Activated CD8-positive, alpha-beta T cell treated with anti-CD3 and anti-CD28 coated beads for 36 hours (primary cell): ENCODE data around the gene C10orf90. TPM values are rescaled to one million over a fixed set of nuclear protein-coding genes. Genes with fewer than 3 reads are reported as not detected.

ENCODE experiments used
- ATAC-seq: fragments of 200-7000 bp; cut with Tn5 transposase; one replicate; pipeline ENCODE4 v1.10.0; 2021; ENCODE audit warnings: mild to moderate bottlenecking, moderate library complexity
- CTCF ChIA-PET: fragments of 350-600 bp; sonication (Branson Sonifier 250); formaldehyde crosslinking; loops from one replicate; lab custom pipeline; 2021; ENCODE audit warnings: antibody characterized with exemption; lab: Charles Lee
- POLR2A ChIA-PET: fragments of 350-600 bp; sonication (Branson Sonifier 250); formaldehyde crosslinking; loops from one replicate; lab custom pipeline; 2021; ENCODE audit warnings: antibody characterized with exemption; lab: Charles Lee
- DNase-seq: peaks from one replicate; pipeline ENCODE4 v3.0.0-alpha.2; 2020
- H3K27ac Mint-ChIP-seq: one replicate; pipeline ENCODE4 v1.8.0; 2021; ENCODE audit warnings: mild to moderate bottlenecking, mixed read lengths
- H3K27me3 Mint-ChIP-seq: one replicate; pipeline ENCODE4 v1.8.0; 2021; ENCODE audit warnings: mixed read lengths
- H3K36me3 Mint-ChIP-seq: one replicate; pipeline ENCODE4 v1.8.0; 2021; ENCODE audit warnings: low read depth, mixed read lengths
- H3K4me1 Mint-ChIP-seq: one replicate; pipeline ENCODE4 v1.8.0; 2021; ENCODE audit warnings: low read depth, mixed read lengths
- H3K4me3 Mint-ChIP-seq: one replicate; pipeline ENCODE4 v1.8.0; 2021; ENCODE audit warnings: mild to moderate bottlenecking, moderate library complexity, mixed read lengths
- H3K9me3 Mint-ChIP-seq: one replicate; pipeline ENCODE4 v1.8.0; 2021; ENCODE audit warnings: mixed read lengths
- CTCF ChIP-seq: fragments of 200-600 bp; IDR thresholded peaks from one replicate; pipeline ENCODE4 v1.8.0; 2022; ENCODE audit warnings: antibody characterized with exemption, mild to moderate bottlenecking
- intact Hi-C: fragments of 100-400 bp; cut with micrococcal nuclease; formaldehyde crosslinking; loops from one replicate; pipeline ENCODE4 v1.10.0; 2022
- total RNA-seq, 2 experiments: library from RNA; stranded (reverse); gene quantifications; one replicate each; pipeline ENCODE4 v1.2.3, GENCODE V29; 2021

Gene C10orf90
- total RNA-seq, 2 experiments from 2014 or later, result not detected

DNA sequence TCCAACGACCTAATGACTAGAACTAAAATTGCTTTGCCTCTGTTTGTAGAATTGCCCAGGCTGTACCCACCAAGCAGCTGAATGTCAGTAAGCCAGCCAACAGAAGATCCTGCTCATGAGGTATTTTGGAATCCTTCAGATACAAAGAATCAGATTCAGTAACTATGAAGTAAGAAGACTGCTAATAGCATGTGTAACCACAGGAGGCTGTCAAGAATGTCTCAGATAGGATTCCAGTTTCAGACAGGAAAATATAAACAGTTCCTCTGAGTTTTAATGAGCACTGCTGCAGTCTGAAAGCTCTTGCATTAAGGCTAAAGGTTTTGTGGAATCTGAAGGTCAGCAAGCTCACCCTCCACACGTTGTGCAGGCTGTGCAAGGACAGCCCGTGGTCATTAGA is 169.6 kb downstream of the C10orf90 start:
- no peak for ATAC-seq
- ChIA-PET CTCF (no interaction called here), POLR2A (no interaction called here)
- Mint-ChIP-seq H3K27me3 (no peaks in the 10 kb centered on the region), H3K36me3 (no peaks in the 10 kb centered on the region), H3K4me1 (no peaks in the 10 kb centered on the region), H3K27ac (no peak overlapping the region), H3K4me3 (no peak overlapping the region), H3K9me3 (no peaks in the 10 kb centered on the region)
- TF ChIP-seq CTCF, result no peak
- intact Hi-C loops, result loop anchor here (5.0 kb wide), 1 partner anchor 519 kb away; no protein-coding TSS in a partner anchor
- DNase-seq, result no peak

GRCh38 chr10:126500185-126500584 is 170.3 kb downstream of the C10orf90 start:
- H3K4me3 Mint-ChIP-seq, result no peak overlapping the region
- no peaks in the 10 kb centered on the region for H3K27me3 Mint-ChIP-seq
- intact Hi-C loops, result loop anchor here (5.0 kb wide), 1 partner anchor 518 kb away; no protein-coding TSS in a partner anchor
- ATAC-seq, result no peak
- H3K9me3 Mint-ChIP-seq, result no peaks in the 10 kb centered on the region
- no peaks in the 10 kb centered on the region for H3K36me3 Mint-ChIP-seq
- H3K27ac Mint-ChIP-seq, result no peak overlapping the region
- no peak for TF ChIP-seq CTCF
- ChIA-PET POLR2A (no interaction called here), CTCF (no interaction called here)
- no peak for DNase-seq
- no peaks in the 10 kb centered on the region for H3K4me1 Mint-ChIP-seq

GRCh38 chr10:126499744-126500143 is 170.7 kb downstream of the C10orf90 start:
- CTCF ChIA-PET, result no interaction called here
- Mint-ChIP-seq H3K4me3 (no peak overlapping the region), H3K9me3 (no peaks in the 10 kb centered on the region), H3K27ac (no peak overlapping the region), H3K27me3 (no peaks in the 10 kb centered on the region), H3K36me3 (no peaks in the 10 kb centered on the region), H3K4me1 (no peaks in the 10 kb centered on the region)
- DNase-seq (no peak), ATAC-seq (no peak)
- intact Hi-C loops, result loop anchor here (5.0 kb wide), 1 partner anchor 517 kb away; no protein-coding TSS in a partner anchor
- POLR2A ChIA-PET, result no interaction called here
- no peak for TF ChIP-seq CTCF

GRCh38 chr10:126497672-126498071 is 172.8 kb downstream of the C10orf90 start:
- Mint-ChIP-seq H3K27ac (no peak overlapping the region), H3K4me1 (no peaks in the 10 kb centered on the region), H3K9me3 (no peaks in the 10 kb centered on the region), H3K36me3 (no peaks in the 10 kb centered on the region), H3K27me3 (no peaks in the 10 kb centered on the region), H3K4me3 (no peak overlapping the region)
- POLR2A ChIA-PET, result no interaction called here
- CTCF ChIA-PET, result no interaction called here
- no peak for TF ChIP-seq CTCF
- ATAC-seq (no peak), DNase-seq (no peak)
- intact Hi-C loops, result no loop called here

- ChIA-PET CTCF (no interaction called here), POLR2A (no interaction called here)
- Mint-ChIP-seq H3K4me1 (no peaks in the 10 kb centered on the region), H3K27me3 (no peaks in the 10 kb centered on the region), H3K36me3 (no peaks in the 10 kb centered on the region), H3K27ac (no peak overlapping the region), H3K9me3 (no peaks in the 10 kb centered on the region), H3K4me3 (no peak overlapping the region)
- no peak for ATAC-seq
- no peak for TF ChIP-seq CTCF
- intact Hi-C loops, result no loop called here
- DNase-seq, result no peak
Measured at GRCh38 chr10:126496771-126497545, 173.5 kb downstream of the C10orf90 start.
